NCI-H226 (cell line): ENCODE results near the gene FBXO46.
A peak's percentile ranks its signal among the peaks of the same experiment; 100 is the strongest.
"Not testable (repeated sequence)": the region's sequence is repeated elsewhere in the genome, so short reads cannot be mapped to it uniquely, and the experiment has no call there.

Source experiments
- DNase-seq: peaks from one replicate; pipeline ENCODE4 v3.0.0-alpha.2; 2015

The FBXO46 gene

DNA sequence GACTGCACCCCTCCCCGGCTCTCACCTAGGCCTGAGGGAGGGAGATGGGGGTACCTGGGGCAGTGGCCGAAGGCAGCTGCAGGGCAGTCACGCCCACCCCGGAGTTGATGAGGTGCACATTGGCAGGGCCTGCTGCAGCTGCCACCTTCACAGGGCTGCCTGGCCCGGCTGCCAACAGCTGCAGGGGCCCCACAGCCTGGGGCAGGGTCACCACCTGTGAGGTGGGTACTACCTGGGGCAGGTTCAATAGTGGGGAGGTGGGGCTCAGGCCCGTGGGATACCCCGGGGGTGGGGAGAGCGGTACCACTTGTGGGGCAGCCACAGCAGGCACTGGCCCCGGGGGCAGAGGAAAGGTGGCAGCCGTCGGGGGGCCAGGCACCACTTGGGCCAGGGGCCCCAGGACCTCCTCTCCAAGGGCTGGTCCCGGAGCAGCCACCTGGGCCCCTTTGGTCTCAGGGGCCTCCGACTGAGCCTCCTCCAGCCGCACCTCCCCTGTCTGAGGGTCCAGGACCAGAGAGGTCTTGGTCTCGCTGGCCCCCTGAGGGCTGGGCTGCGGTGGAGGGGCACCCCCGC lies 35.7 kb upstream of the FBXO46 start:
- DNase-seq: no peak

DNA sequence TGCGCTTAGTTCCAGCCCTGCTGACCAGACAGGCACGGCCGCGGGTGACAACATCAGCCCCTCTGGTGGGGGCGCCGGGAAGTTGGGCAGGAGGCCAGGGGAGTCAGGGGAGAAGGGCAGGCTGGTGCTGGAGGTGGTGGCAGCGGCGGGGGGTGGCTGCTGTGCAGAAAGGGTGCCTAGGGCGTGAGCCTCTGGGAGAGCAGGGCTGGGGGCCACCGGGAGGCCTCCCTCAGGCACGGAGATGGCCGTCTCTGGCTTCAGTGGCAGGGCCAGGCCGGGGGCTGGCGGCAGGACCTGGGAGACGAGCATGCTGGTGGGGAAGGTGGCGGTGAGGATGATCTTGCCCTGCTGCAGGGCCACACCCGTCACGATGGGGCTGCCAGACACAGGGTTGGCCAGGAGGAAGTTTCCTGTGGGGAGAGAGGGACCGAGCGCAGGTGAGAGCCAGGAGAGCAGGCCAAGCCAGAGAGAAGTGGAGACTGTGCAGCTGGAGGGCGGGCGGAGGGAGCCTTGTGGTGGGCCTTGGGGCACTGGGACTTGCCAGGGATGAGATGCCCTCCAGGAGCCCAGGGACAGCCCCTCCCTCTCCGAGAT lies 35.1 kb upstream of the FBXO46 start:
- DNase-seq: no peak

DNA sequence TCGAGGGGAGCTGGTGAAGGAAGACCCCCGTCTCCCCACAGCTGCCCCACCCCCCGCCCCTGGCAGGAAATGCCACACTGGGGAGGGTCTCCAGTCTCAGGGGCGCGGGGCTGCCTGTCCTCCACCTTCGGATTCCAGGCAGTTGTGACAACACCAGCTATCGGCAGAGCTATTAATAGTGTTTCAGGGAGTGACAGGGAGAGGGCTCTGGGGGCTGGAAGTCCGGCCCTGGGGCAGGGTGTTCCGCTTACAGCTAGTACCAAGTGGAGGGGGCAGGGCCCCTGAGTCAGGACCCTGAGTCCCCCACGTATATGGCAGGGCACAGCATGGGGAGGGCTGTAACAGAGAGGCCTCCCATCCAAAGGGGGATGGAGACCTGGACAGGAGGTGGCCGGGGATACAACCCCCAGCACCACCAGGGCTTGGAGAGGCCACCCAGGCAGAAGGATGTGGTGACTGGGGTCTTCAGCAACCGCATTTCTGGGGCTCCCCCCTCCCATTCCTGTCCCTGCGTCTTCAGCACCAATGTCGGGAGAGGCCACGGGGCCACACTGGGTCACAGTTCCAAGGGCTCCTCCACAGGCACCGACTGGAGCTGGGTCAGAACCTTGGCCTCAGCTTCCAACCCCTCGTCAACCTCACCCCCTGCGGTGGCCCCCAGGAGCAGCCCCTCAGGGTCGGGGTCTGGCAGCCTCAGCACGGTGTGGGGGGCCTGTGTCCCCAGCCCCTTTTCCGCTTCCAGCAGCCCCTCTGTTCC lies 34.4 kb upstream of the FBXO46 start:
- DNase-seq: no peak

DNA sequence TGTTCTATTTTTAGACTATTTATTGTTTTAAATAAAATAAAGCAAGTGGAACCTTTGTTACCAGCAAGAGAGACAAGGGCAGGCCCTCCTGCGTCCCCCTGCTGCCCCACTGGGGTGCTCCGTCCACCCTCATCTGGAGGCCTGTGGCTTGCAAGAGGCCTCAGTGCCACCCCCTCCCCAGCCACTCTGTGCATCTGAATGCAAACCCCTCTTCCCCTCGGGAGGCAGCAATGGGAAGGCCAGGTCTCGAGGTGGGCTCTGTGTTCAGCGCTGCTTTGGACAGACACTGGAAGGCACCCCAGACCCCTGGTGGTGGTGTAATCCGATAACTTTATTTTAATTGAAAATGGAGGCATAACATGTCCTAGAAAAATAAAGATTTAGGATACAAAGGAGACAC lies 33.8 kb upstream of the FBXO46 start:
- no peak for DNase-seq

DNA sequence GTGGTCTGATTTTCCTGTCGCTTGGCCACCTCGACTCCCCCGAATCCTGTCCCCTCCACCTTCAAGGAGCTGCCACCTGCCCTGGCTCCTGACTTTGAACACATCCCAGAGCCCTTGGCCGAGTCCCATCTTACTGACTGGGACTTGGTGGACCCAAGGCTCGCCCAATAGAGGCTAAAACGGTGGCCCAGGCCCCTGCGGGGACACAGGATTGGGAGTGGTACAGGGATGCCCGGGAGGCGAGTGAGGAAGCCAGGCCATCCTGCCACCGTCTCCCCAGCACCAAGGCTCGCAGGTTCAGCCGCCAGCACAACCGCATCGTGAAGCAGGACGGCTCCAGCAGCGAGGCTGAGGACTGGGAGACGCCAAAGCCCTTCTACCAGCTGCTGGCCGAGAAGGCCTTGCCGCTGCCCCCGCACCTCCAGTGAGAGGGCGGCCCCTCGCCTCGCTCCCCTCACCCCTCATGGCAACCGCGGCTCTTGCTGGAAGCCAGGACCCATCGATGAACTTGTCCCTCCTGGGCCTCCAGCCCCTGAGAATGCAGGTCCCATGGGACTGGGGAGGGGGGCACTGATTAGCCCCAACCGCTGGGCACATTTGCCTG lies 33.1 kb upstream of the FBXO46 start:
- no peak for DNase-seq

DNA sequence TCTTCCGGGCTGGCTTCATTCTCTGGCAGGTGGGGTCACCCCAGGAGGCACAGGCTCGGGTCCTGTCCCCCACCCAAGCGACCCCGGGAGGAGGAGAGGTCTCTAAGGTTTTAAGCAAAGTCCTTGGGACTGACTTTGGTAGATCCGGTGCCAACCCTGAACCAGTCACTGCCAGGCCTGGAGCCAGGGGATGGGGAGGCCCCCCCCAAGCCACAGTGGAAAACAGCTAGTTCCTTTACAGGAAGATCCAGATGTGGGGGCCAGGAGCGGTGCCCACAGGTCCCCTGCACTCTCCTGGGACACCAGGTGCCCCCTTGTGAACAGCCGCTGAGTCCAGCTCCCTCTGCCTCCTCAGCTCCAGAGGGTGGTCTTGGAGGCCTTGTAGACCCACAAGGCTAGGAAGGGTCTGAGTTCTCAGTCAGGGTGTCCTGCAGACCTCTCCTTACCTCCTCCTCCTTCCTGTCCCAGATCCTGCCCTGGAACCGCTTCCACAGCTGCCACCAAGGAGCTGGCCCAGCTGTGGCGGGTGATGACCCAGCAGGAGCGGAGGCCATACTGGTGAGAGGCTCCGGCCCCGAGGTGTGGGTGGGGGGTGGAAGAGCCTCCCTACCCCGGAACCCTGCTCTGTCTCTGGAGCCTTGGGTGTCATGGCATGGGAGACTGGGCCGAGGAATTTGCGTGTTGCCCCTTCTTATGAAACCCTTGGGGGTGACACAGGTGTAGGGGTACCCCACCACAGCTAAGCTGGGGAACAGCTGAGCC lies 32.4 kb upstream of the FBXO46 start:
- DNase-seq: no peak

DNA sequence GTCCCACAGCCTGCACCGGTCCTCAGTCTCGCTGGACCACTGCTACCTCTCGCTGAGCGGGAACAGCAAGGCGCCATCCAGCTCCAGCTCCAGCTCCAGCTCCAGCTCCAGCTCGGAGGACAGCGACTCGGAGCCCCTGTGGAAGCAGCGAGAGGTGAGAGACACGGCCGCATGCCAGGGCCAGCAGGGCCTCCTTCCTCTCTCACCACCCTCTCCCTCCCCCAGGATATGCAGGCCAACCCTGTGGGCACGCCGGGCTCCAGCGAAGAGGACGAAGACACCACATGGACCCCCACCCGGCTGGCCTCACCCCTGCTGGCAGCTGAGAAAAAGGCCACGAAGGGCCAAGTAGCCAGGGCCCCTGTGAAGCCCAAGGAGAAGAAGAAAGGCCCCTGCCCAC lies 31.0 kb upstream of the FBXO46 start:
- no peak for DNase-seq

DNA sequence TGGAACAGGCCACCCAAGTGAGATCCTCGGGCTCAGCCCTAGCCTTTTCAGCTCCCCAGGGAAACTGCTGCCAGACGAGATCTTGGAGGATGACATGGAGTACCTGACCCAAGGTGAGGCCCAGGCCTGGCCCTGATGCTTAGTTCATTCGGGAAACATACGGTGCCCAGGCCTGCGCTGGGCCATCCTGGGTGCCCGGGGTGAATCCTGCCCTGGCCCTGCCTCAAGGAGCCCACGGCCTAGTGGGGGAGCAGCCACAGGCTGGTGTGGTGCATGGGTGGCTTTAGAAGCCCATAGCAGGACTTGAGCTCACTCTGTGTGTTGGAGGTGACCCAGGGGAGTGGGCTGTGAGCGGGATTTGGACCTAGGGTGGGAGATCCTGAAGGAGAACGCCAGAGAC lies 28.2 kb upstream of the FBXO46 start:
- DNase-seq: no peak

DNA sequence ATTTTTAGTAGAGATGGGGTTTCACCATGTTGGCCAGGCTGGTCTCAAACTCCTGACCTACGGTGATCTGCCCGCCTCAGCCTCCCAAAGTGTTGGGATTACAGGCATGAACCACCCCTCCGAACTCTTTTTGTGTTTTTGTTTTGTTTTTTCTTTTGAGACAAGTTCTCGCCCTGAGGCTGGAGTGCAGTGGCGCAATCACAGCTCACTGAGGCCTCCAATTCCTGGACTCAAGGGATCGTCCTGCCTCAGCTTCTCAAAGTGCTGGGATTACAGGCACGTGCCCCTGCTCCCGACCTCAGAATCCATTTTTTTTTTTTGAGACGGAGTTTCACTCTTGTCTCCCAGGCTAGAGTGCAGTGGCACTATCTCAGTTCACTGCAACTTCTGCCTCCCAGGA lies 27.0 kb upstream of the FBXO46 start:
- no peak for DNase-seq

DNA sequence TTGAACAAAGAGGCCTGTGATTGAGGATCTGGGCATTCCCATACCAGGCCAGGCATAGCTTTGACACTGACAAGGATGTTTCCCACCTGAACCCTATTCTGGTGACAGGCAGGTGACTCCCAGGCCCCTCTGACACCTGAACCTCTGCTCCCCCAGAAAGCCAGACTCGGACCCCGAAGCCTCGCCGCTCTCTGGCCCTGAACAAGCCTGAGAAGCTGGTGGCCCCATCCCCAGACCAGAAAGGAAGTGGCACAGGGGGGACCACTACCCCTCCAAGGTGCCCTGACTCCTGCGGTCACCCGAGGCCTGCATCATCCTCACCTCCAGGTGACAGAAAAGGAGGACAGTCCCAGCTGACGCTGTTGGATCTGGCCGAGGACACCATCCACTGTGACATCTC lies 23.6 kb upstream of the FBXO46 start:
- no peak for DNase-seq

DNA sequence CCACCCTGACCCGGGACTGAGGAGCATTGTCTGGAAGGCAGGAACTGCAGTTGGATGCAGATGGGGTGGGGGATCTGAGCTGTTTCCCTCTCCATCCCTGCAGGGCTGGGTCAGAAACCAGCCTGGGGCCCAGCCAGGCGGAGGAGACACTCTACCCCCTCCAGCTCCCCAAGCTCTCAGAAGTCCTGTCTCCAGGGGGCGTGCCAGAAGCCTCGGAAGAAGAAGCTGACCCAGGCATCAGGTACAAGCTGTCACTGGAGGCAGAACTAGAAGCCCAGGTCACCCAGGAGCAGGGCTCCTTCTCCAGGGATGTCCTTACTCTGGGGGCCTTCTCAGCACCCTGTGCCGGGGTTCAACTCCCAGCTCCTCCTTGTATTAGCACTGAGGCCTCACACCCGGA lies 22.9 kb upstream of the FBXO46 start:
- no peak for DNase-seq

DNA sequence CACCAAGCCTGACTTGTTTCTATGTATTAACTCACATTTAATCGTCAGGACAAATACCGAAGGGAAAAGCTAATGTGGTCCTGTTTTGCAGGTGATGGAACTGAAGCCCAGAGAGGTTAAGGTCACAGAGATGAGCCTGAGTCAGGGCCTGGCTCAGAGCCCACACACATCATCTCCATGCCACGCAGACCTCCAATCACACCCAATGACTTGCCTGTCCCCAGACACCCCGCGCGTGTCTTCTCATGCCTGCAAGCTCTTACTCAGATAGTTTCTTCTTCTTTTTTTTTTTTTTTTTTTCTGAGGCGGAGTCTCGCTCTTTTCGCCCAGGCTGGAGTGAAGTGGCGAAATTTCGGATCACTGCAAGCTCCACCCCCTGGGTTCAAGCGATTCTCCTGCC lies 21.9 kb upstream of the FBXO46 start:
- no peak for DNase-seq

DNA sequence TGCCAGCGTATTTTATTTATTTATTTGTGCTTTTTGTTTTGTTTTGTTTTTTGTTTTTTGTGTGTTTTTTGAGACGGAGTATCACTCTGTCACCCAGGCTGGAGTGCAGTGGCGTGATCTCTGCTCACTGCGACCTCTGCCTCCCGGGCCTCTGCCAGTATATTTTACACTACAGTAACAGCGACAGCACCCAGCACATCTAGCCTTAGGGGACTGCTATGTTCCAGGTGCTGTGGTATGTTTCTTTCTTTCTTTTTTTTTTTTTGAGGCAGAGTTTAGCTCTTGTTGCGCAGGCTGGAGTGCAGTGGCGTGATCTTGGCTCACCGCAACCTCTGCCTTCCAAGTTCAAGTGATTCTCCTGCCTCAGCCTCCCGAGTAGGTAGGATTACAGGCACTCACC lies 20.8 kb upstream of the FBXO46 start:
- not testable (repeated sequence) for DNase-seq

DNA sequence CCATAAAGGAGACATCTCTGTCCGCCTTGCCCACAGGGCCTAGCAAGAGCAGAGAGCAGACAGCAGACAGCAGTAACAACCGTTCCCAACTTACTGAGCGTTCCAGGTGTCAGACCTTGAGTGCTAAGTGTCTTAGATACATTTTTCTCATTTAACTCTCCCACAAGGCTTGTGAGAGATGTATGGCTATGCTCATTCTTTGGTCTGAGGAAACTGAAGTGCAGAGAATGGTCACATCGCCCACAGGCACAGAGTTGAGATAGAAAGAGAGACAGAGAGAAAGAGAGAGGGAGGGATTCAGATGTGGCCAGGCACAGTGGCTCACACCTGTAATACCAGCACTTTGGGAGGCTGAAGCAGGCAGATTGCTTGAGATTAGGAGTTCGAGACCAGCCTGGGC lies 16.8 kb upstream of the FBXO46 start:
- DNase-seq: no peak

DNA sequence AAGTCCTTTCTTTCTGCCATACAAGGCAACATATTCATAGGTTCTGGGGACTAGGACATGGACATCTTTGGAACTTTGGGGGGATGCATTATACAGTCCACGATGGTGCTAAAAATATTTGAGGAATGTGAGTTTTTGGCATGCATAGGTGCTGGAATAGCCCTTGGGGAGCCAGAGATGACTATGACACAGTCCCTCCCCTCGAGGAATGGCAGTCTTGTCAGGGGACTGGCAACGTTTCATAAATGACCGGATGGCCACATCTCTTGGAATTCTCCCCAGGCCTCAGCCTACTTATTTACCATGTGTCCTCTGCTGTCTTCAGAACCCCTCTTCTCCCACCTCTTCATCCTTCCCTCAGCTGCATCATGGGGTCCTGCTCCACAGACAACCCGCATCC lies 16.2 kb upstream of the FBXO46 start:
- DNase-seq: no peak

DNA sequence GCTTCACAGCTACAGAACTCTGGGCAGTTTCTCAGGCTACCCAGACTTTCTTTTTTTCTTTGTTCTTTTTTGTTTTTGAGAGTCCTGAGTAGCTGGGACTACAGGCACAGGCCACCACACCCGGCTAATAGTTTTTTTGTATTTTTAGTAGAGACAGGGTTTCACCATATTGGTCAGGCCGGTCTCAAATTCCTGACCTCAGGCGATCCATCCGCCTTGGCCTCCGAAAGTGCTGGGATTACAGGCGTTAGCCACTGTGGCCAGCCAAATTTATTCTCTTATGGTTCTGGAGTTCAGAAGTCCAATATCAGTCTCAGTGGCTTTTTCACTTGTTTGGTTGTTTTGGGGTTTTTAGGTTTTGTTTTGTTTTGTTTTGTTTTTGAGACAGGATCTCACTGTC lies 14.9 kb upstream of the FBXO46 start:
- DNase-seq: no peak

DNA sequence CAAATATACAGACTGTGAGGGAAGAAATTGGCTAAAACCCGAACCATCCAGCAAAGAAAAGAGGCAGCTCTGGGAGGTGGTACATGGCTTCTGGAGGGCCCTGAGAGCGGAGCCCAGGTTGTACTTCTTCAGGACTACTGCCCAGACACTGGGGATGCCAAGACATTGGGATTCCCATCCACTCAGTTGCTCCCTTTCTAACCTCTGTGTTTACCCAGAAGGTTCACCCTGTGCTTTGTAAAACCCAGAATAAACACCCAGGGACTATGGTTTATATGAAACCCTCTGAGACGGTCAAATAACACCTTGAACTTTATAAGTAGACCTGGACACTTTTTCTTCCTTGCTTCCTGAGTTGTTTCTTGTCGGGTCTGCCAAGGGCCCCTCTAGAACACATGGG lies 12.3 kb upstream of the FBXO46 start:
- DNase-seq: no peak

DNA sequence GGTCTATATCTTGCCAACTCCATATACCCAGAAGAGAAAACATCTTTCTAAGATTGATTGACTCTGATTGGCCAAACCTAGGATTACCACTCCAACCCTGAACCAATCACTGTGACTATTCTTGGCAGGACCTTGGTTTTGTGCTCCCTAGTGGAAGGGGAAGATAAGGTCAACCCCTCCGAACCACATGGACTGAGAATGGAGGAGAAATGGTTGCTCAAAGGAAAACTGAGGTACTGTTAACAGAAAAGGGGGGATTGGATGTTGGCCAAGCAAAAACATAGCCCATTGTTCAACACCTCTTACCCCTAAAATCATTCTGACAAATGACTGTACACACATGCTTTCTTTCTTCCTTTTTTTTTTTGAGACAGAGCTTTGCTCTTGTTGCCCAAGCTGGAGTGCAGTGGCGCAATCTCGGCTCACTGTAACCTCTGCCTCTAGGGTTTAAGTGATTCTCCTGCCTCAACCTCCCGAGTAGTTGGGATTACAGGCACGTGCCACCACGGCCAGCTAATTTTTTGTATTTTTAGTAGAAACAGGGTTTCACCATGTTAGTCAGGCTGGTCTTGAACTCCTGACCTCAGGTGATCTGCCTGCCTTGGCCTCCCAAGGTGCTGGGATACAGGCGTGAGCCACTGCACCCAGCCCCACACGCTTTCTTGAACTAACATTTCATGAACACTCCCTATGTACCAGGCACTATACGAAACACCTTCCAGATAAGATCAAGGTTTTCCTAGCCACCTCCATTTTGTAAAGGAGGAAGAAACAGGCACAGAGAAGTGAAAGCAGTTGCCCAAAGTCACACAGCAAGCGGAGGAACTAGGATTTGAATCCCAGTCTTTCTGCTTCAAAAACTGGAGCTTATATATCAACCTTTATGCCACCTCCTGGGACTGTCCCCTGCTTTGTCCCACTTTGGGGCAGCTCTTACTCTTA lies 9.1 kb upstream of the FBXO46 start:
- DNase-seq: no peak

DNA sequence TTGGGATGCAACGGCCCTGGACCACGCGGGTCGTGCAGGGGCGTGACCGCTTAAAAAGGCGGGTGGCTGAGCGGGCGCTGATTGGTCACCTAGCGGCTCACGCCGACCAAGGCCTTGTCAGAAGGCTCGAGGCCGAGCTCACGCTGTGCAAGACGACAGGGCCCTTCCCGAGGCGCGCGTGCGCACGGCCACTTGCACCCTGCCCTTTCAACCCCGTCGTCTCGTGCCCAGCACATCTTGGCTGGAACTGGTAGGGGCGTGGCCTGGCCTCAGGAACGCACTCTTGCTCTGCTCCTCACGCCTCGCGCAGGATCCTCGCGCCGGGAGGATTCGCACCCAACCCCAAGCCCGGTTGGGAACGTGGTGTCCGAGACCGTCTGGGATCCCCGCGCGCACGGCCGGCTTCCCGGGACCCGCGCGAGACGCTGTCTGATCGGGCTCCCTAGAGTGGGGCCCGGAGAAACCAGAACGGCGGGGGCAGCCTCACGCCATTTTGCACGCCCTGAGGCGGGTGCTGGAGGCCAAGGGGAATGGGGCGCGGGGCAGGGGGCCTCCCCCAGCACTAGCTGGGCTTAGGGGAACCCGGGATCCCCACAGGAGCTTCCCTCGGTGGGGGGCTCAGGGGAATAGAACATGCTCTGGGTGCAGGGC lies 2.6 kb upstream of the FBXO46 start, which contains the start of gene MEIOSIN:
TSS of gene MEIOSIN (plus strand) at position 280 of the 651 bp plus-strand sequence. CDS start 1,938 bp downstream, outside the sequence.
- DNase-seq: no peak

DNA sequence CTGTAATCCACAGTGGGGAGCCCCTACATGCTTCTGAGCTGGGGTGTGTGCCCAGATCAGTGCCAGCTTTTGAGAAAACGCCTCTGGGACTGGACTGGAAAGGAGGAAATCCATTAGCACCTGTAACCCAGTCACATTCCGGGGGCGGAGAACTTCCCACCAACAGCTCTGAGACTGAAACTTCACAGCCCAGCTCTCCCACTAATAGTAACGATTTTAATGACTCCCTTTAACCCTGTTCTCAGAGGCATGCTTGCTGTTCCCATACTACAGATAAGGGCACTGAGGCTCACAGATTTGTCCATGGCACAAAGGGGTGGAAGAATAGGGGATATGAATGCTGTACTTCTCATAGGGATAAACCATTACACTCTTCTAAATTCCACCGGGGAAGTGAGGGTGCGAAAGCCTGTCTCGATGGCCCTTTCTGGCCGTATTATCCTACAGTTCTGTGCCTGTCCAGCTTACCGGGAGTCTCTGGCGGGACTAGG lies 851 bp downstream of the FBXO46 start:
- peak; percentile 15 for DNase-seq

DNA sequence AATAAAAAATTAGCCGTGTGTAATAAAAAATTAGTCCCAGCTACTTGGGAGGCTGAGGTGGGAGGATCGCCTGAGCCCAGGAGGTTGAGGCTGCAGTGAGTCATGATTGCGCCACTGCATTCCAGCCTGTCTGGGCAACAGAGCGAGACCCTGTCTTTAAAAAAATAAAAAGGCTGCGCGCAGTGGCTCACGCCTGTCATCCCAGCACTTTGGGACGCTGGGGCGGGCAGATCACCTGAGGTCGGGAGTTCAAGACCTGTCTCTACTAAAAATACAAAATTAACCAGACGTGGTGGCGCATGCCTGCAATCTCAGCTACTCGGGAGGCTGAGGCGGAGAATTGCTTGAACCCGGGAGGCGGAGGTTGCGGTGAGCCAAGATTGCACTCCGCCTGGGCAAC lies 2.0 kb downstream of the FBXO46 start:
- DNase-seq: not testable (repeated sequence)
